Endothelial cell of umbilical vein (primary cell): ENCODE data around the gene THEMIS. TPM values are rescaled to one million over a fixed set of nuclear protein-coding genes. Genes with fewer than 3 reads are reported as not detected.

Experiments
- BruUV-seq: library from RNA; stranded (reverse); fragments of 400-500 nt; replicated peaks from 2 replicates; lab custom pipeline; 2021; lab: Mats Ljungman, UMichigan
- CTCF ChIA-PET: fragments of 300-600, 350-600 bp; sonication (Branson Sonifier 250); formaldehyde crosslinking; loops from one replicate; lab custom pipeline; 2021; ENCODE audit warnings: antibody characterized with exemption, inconsistent platforms; lab: Charles Lee
- POLR2A ChIA-PET: fragments of 300-600, 350-600 bp; sonication (Branson Sonifier 250); formaldehyde crosslinking; loops from one replicate; lab custom pipeline; 2021; ENCODE audit warnings: antibody characterized with exemption, inconsistent platforms; lab: Charles Lee
- DNase-seq: peaks from one replicate; pipeline ENCODE4 v3.0.0-alpha.2; 2011; ENCODE audit warnings: low read depth, low spot score
- FAIRE-seq: peaks from 2 replicates; lab custom pipeline; 2011; peaks lifted over from hg19 to GRCh38; lab: Jason Lieb, UNC
- H2AFZ ChIP-seq: 2 replicates; pipeline ENCODE4 v1.6.0; 2012; ENCODE audit warnings: low read depth, low read length, control low read depth, inconsistent platforms
- H3K27ac ChIP-seq: 2 replicates; pipeline ENCODE4 v1.5.1; 2011; ENCODE audit warnings: low read depth, mild to moderate bottlenecking, control low read depth, low read length, moderate library complexity; ENCODE audit not compliant: insufficient read depth
- H3K27me3 ChIP-seq, 2 experiments: 2 replicates each; pipeline versions ENCODE4 v1.6.0 to v1.6.1; 2011; ENCODE audit warnings: low read length in 2 of 2, mixed read lengths in 1 of 2; ENCODE audit not compliant: control insufficient read depth in 2 of 2, insufficient read depth in 2 of 2
- H3K36me3 ChIP-seq, 2 experiments: 2 replicates in 1 of 2; 3 replicates in 1 of 2; pipeline ENCODE4 v1.5.1; 2011; ENCODE audit warnings: low read length in 2 of 2, mild to moderate bottlenecking in 1 of 2, moderate library complexity in 1 of 2; ENCODE audit not compliant: control insufficient read depth in 2 of 2, insufficient read depth in 2 of 2; ENCODE audit errors: extremely low read depth in 1 of 2
- H3K4me1 ChIP-seq: 3 replicates; pipeline ENCODE4 v1.5.1; 2011; ENCODE audit warnings: mild to moderate bottlenecking, low read length; ENCODE audit not compliant: control insufficient read depth, insufficient read depth; ENCODE audit errors: extremely low read depth
- H3K4me2 ChIP-seq: 2 replicates; pipeline ENCODE4 v1.6.1; 2011; ENCODE audit warnings: low read length, control low read depth, mixed read lengths; ENCODE audit not compliant: insufficient read depth
- H3K4me3 ChIP-seq, 3 experiments: fragments of 200-600 bp in 1 of 3; sonication (generic), shearing (Covaris generic) in 1 of 3; replicated peaks in 1 of 3; 2 replicates each; pipeline ENCODE4 v1.5.1; 2011 to 2016; ENCODE audit warnings: control low read depth in 3 of 3, low read length in 3 of 3, mild to moderate bottlenecking in 2 of 3, inconsistent platforms in 1 of 3, low read depth in 1 of 3, moderate library complexity in 1 of 3; ENCODE audit not compliant: insufficient read depth in 1 of 3
- H3K79me2 ChIP-seq: 2 replicates; pipeline ENCODE4 v1.6.0; 2012; ENCODE audit warnings: low read length, inconsistent platforms; ENCODE audit not compliant: control insufficient read depth, insufficient read depth
- H3K9ac ChIP-seq: replicated peaks from 2 replicates; pipeline ENCODE3; 2011; ENCODE audit warnings: low read length, control low read depth; ENCODE audit not compliant: insufficient read depth; ENCODE audit errors: extremely low read depth
- H3K9me1 ChIP-seq: replicated peaks from 3 replicates; pipeline ENCODE4 v1.6.0; 2011; ENCODE audit warnings: mild to moderate bottlenecking, low read length; ENCODE audit not compliant: control insufficient read depth, insufficient read depth; ENCODE audit errors: extremely low read depth
- H3K9me3 ChIP-seq: replicated peaks from 2 replicates; pipeline ENCODE4 v1.5.1; 2012; ENCODE audit warnings: low read length, inconsistent platforms; ENCODE audit not compliant: control insufficient read depth, insufficient read depth
- H4K20me1 ChIP-seq: replicated peaks from 2 replicates; pipeline ENCODE3; 2011; ENCODE audit warnings: mild to moderate bottlenecking, low read length; ENCODE audit not compliant: control insufficient read depth, insufficient read depth; ENCODE audit errors: extremely low read depth
- EZH2 ChIP-seq: IDR thresholded peaks from 2 replicates; pipeline ENCODE4 v1.6.1; 2012; ENCODE audit warnings: borderline replicate concordance, low read depth, mild to moderate bottlenecking, moderate library complexity, low read length, inconsistent platforms; ENCODE audit not compliant: severe bottlenecking
- FOS ChIP-seq: IDR thresholded peaks from 2 replicates; pipeline ENCODE4 v1.6.1; 2011; ENCODE audit warnings: mild to moderate bottlenecking, low read length, moderate library complexity, borderline replicate concordance; ENCODE audit not compliant: insufficient read depth
- GATA2 ChIP-seq: IDR thresholded peaks from 2 replicates; pipeline ENCODE4 v1.7.0; 2011; ENCODE audit warnings: low read depth, mild to moderate bottlenecking, moderate library complexity, mixed read lengths, low read length; ENCODE audit not compliant: insufficient read length, insufficient read depth
- JUN ChIP-seq: IDR thresholded peaks from 2 replicates; pipeline ENCODE4 v1.6.1; 2011; ENCODE audit warnings: borderline replicate concordance, low read depth; ENCODE audit not compliant: insufficient read length, insufficient read depth
- MYC ChIP-seq: IDR thresholded peaks from one replicate; pipeline ENCODE4 v1.6.1; 2011; ENCODE audit warnings: mild to moderate bottlenecking, low read depth, low read length
- POLR2A ChIP-seq: IDR thresholded peaks from 2 replicates; pipeline ENCODE4 v1.6.1; 2012; ENCODE audit warnings: low read depth, mild to moderate bottlenecking, control low read depth, low read length
- POLR2AphosphoS5 ChIP-seq: IDR thresholded peaks from 2 replicates; pipeline ENCODE4 v1.6.1; 2012; ENCODE audit warnings: low read depth, mild to moderate bottlenecking, control low read depth, low read length, moderate library complexity; ENCODE audit not compliant: insufficient read depth
- dilution Hi-C: fragments of 300-500 bp; cut with MboI; formaldehyde crosslinking; loops from one replicate; pipeline ENCODE4 v1.15.0; 2019; ENCODE audit warnings: low sequenced_read_pairs; ENCODE audit not compliant: extremely low pct_ligation_motif_present
- intact Hi-C: fragments of 100-400 bp; cut with micrococcal nuclease; formaldehyde crosslinking; loops from one replicate; pipeline ENCODE4 v1.10.0; 2022
- polyA plus RNA-seq, 4 experiments: library from polyadenylated mRNA; depleted of rRNA in 3 of 4; stranded (reverse) in 3 of 4; unstranded in 1 of 4; fragments of >200 nt; gene quantifications; 2 replicates each; pipeline versions ENCODE4 v1.2.1 to v1.2.3, GENCODE V29; 2011 to 2012; ENCODE audit warnings: missing spikeins in 1 of 4
- total RNA-seq: library from RNA; stranded (reverse); gene quantifications from 2 replicates; pipeline ENCODE4 v1.2.3, GENCODE V29; 2021
- TF ChIP-seq, protein P1 (sequence below), 2 donors: IDR thresholded peaks; 1 replicate in 1 of 2; 2 replicates in 1 of 2; pipeline ENCODE4 v1.5.1; 2011; ENCODE audit warnings: low read length in 2 of 2, mild to moderate bottlenecking in 2 of 2, moderate library complexity in 2 of 2, control low read depth in 1 of 2, inconsistent platforms in 1 of 2, low read depth in 1 of 2; ENCODE audit not compliant: insufficient read depth in 1 of 2; ENCODE audit errors: extremely low read depth in 1 of 2
- TF ChIP-seq, protein P2 (sequence below): IDR thresholded peaks from 2 replicates; pipeline ENCODE4 v1.6.1; 2011; ENCODE audit not compliant: insufficient read depth, insufficient read length

The THEMIS gene
- total and polyA plus RNA-seq, 2 donors (not counting 3 experiments of a cell fraction or from before 2014, with no cell fraction given) = not detected

DNA sequence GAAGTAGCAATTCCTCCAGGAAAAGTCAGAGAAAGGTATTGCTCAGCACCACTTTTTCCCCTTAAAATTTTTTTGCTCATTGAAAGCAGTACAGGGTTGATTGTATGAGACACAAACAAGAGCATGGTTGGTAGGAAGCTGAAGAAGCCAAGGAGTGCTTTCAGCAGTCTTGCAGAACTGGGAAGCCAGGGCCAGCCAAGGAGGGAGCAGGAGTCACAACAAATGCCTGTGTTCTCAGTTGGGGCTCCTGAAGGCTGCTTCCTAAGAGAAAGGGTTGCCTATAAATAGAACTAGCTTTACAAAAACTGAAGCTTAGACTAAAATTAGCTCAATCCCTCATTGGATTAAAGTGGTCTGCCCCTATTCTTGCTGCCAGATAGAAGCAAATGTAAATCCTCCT is 3.3 kb upstream of the THEMIS start:
- Histone ChIP-seq H3K27me3 (peaks cover 0 to 5% of the 10 kb centered on the region in 2 experiments), H3K36me3 (no peaks in the 10 kb centered on the region), H2AFZ (no peak overlapping the region), H3K9me3 (no peaks in the 10 kb centered on the region), H4K20me1 (no peaks in the 10 kb centered on the region), H3K4me2 (no peak overlapping the region), H3K4me3 (no peak overlapping the region), H3K9me1 (no peaks in the 10 kb centered on the region), H3K79me2 (no peaks in the 10 kb centered on the region), H3K4me1 (no peaks in the 10 kb centered on the region), H3K27ac (no peak overlapping the region), H3K9ac (no peak overlapping the region)
- DNase-seq = no peak
- dilution Hi-C loops = no loop called here
- BruUV-seq = no TSS peak
- ChIA-PET POLR2A (no interaction called here), CTCF (interaction anchor here (1.3 kb wide), 1 partner anchor 29 kb away, joined by 3 read pairs; no protein-coding TSS in a partner anchor)
- no peak for FAIRE-seq
- TF ChIP-seq JUN = no peak
- TF ChIP-seq, protein P1, sequence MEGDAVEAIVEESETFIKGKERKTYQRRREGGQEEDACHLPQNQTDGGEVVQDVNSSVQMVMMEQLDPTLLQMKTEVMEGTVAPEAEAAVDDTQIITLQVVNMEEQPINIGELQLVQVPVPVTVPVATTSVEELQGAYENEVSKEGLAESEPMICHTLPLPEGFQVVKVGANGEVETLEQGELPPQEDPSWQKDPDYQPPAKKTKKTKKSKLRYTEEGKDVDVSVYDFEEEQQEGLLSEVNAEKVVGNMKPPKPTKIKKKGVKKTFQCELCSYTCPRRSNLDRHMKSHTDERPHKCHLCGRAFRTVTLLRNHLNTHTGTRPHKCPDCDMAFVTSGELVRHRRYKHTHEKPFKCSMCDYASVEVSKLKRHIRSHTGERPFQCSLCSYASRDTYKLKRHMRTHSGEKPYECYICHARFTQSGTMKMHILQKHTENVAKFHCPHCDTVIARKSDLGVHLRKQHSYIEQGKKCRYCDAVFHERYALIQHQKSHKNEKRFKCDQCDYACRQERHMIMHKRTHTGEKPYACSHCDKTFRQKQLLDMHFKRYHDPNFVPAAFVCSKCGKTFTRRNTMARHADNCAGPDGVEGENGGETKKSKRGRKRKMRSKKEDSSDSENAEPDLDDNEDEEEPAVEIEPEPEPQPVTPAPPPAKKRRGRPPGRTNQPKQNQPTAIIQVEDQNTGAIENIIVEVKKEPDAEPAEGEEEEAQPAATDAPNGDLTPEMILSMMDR (IDR thresholded peaks at IDR 0.05; ENCODE audit: extremely low read depth in 1 of 2, insufficient read depth in 1 of 2, low read depth in 1 of 2, low read length in 2 of 2) = no peak
- TF ChIP-seq FOS = no peak
- TF ChIP-seq GATA2 = no peak
- no peak for TF ChIP-seq POLR2AphosphoS5
- TF ChIP-seq MYC = no peak
- intact Hi-C loops = no loop called here

DNA sequence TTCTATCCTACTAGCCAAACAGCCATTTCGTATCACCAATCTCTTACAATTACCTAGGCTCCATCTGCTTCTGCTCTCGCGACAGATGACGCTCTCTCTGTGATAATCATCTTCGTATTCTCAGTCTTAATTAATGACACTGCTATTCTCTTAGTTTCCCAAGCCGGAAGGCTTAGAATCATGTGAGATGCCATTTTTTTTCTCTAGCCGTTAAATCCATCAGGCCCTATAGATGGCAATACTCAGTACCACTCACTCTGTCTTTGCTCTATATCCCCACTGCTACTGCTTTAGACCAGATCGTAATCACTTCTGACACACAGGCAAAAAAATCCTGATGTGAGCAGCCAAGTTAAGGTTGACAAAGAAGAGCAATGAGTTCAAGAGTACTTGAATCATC is 2.1 kb upstream of the THEMIS start:
- H3K36me3 ChIP-seq = no peaks in the 10 kb centered on the region
- no peaks in the 10 kb centered on the region for H4K20me1 ChIP-seq
- POLR2A ChIA-PET = no interaction called here
- peaks cover 0 to 3% of the 10 kb centered on the region in 2 experiments for H3K27me3 ChIP-seq
- no peak overlapping the region for H3K9ac ChIP-seq
- H3K4me3 ChIP-seq = no peak overlapping the region
- no peaks in the 10 kb centered on the region for H3K9me3 ChIP-seq
- DNase-seq (no peak), FAIRE-seq (no peak)
- no peaks in the 10 kb centered on the region for H3K79me2 ChIP-seq
- CTCF ChIA-PET = no interaction called here
- no TSS peak for BruUV-seq
- H2AFZ ChIP-seq = no peak overlapping the region
- H3K27ac ChIP-seq = no peak overlapping the region
- intact Hi-C loops (no loop called here), dilution Hi-C loops (no loop called here)
- TF ChIP-seq, protein P1 (IDR thresholded peaks at IDR 0.05; ENCODE audit: extremely low read depth in 1 of 2, insufficient read depth in 1 of 2, low read depth in 1 of 2, low read length in 2 of 2) = no peak
- TF ChIP-seq JUN = no peak
- TF ChIP-seq EZH2 = no peak
- no peak for TF ChIP-seq FOS
- TF ChIP-seq GATA2 = no peak
- TF ChIP-seq, protein P2, sequence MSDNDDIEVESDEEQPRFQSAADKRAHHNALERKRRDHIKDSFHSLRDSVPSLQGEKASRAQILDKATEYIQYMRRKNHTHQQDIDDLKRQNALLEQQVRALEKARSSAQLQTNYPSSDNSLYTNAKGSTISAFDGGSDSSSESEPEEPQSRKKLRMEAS = no peak
- TF ChIP-seq POLR2A = no peak
- no peak for TF ChIP-seq MYC
- no peak for TF ChIP-seq POLR2AphosphoS5
- H3K4me1 ChIP-seq = no peaks in the 10 kb centered on the region
- H3K4me2 ChIP-seq = no peak overlapping the region
- no peaks in the 10 kb centered on the region for H3K9me1 ChIP-seq
